ENCODE results near the gene CKB. TPM values are rescaled to one million over a fixed set of nuclear protein-coding genes. Genes with fewer than 3 reads are reported as not detected.
"Not testable (repeated sequence)": the region's sequence is repeated elsewhere in the genome, so short reads cannot be mapped to it uniquely, and the experiment has no call there.

Gene CKB
- total RNA-seq, 1 experiment from 2014 or later: 28.2 TPM

DNA sequence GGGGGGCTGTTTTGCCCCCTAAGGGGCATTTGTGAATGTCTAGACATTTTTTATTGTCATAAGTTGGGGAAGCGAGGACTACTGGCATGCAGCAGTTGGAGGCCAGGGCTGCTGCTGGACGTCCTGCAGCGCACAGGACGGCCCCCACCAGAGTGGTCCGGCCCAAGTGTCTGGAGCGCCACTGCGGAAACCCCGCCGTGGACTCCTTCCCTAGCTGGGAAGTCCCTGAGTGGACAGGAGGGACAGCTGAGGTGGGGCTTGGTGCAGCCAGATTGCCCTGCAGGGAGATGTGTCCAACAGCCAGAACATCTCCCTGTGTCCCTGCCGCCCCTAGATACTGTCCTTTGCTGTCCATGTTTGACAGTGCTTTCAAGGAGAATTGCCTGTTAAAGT, 5.5 kb downstream of the CKB start:
- Mint-ChIP-seq H3K27ac (ENCODE audit: unreplicated experiment) (peak overlapping the region; percentile 22), H3K27me3 (ENCODE audit: unreplicated experiment) (no peaks in the 10 kb centered on the region), H3K4me3 (ENCODE audit: low read depth, unreplicated experiment) (no peak overlapping the region), H3K9me3 (ENCODE audit: low read depth, unreplicated experiment) (no peaks in the 10 kb centered on the region), H3K36me3 (ENCODE audit: insufficient read depth, unreplicated experiment) (peaks cover 43% of the 10 kb centered on the region), H3K4me1 (ENCODE audit: low read depth, unreplicated experiment) (peaks cover 5% of the 10 kb centered on the region)
- BruUV-seq (replicated peaks): no TSS peak
- intact Hi-C loops (cut with micrococcal nuclease; ENCODE audit: unreplicated experiment): no loop called here
- no peak for DNase-seq
- CTCF ChIA-PET: interaction anchor here (2.5 kb wide), 1 partner anchor 30 kb away, joined by 23 read pairs; no protein-coding TSS in a partner anchor
- TF ChIP-seq, protein P1, sequence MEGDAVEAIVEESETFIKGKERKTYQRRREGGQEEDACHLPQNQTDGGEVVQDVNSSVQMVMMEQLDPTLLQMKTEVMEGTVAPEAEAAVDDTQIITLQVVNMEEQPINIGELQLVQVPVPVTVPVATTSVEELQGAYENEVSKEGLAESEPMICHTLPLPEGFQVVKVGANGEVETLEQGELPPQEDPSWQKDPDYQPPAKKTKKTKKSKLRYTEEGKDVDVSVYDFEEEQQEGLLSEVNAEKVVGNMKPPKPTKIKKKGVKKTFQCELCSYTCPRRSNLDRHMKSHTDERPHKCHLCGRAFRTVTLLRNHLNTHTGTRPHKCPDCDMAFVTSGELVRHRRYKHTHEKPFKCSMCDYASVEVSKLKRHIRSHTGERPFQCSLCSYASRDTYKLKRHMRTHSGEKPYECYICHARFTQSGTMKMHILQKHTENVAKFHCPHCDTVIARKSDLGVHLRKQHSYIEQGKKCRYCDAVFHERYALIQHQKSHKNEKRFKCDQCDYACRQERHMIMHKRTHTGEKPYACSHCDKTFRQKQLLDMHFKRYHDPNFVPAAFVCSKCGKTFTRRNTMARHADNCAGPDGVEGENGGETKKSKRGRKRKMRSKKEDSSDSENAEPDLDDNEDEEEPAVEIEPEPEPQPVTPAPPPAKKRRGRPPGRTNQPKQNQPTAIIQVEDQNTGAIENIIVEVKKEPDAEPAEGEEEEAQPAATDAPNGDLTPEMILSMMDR (IDR thresholded peaks at IDR 0.05; ENCODE audit: unreplicated experiment): no peak

DNA sequence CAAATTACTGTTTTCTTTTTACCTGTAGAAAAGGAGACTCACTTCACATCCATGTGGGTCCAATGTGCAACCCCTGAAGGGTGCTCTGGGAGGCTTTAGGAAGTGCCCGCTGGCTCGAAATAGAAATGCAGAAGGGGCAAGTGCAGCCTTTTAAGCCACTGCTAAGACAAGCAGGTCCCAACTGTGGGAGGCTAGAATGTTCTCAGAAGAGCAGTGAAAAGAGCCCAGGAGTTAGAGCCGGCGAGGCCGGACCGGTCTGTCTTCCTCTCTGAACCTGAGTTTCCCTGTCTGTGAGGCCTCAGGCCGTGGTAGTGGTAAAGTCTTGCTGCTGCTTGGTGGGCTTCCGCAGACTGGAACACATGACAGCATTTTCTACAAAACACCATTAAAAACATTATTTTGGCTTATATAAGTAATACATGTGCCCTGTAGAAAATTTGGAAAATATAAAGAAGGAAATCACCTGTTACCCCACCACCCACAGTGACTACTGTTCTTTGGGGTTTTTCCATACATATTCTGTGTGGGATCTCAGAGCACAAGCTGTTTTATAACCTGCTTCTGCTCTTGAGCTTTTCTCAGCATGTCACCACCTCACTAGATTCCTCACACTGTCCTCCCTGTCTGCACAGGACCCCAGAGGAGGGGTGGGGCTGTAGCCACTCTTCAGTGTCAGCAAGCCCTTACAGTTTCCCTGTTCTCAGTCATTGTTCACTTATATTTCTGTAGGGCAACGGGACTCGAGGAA, 6.0 kb downstream of the CKB start:
- intact Hi-C loops (cut with micrococcal nuclease; ENCODE audit: unreplicated experiment): no loop called here
- no TSS peak for BruUV-seq (replicated peaks)
- CTCF ChIA-PET: interaction anchor here (0.6 kb wide), 1 partner anchor 12 kb away, joined by 4 read pairs; the partner anchor contains the start of gene TRMT61A
- Mint-ChIP-seq H3K27me3 (ENCODE audit: unreplicated experiment) (no peaks in the 10 kb centered on the region), H3K9me3 (ENCODE audit: low read depth, unreplicated experiment) (no peaks in the 10 kb centered on the region), H3K36me3 (ENCODE audit: insufficient read depth, unreplicated experiment) (peaks cover 47% of the 10 kb centered on the region), H3K4me1 (ENCODE audit: low read depth, unreplicated experiment) (peaks cover 5% of the 10 kb centered on the region), H3K27ac (ENCODE audit: unreplicated experiment) (no peak overlapping the region), H3K4me3 (ENCODE audit: low read depth, unreplicated experiment) (no peak overlapping the region)
- TF ChIP-seq, protein P1 (IDR thresholded peaks at IDR 0.05; ENCODE audit: unreplicated experiment): no peak
- no peak for DNase-seq

DNA sequence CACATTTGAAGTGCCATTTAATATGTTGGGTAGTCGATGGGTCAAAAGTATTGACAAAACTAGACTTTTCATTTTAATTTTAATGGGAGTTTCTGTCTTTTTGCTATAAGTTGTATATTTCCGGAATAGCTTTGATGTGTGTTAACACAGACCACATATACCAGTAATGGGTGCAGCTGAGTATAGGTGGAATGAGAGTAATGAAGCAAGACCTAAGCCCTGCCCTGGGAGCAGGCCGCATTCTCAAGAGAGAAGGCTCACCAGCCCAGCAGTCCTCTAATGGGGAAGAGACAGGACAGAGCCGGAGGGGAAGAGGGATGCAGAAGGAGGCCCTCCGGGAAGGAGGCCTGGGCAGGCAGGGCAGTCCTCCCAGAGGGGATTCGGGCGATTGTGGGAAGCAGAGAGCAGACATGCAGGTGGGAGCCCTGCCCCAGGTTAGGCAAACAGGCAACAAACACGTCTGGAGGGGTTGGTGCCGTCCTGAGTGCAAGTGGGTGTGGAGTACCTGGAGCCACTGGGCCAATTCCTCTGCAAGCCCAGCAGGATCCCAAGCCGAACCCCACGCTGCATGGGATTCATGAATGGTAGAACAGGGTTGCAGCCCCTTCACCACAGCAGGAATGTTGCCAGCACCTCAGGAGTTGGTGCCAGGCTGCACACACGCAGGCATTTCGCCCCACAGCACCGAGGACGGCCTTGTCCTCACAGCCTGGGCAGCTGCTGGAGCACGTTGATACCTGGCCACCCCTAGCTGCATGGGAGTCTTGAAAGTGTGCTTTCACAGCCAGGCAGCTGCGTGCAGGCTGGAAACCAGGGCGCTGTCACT, 7.8 kb downstream of the CKB start:
- no peaks in the 10 kb centered on the region for H3K27me3 Mint-ChIP-seq (ENCODE audit: unreplicated experiment)
- peaks cover 63% of the 10 kb centered on the region for H3K36me3 Mint-ChIP-seq (ENCODE audit: insufficient read depth, unreplicated experiment)
- H3K4me1 Mint-ChIP-seq (ENCODE audit: low read depth, unreplicated experiment): peaks cover 5% of the 10 kb centered on the region
- peak overlapping the region; percentile 58 for H3K27ac Mint-ChIP-seq (ENCODE audit: unreplicated experiment)
- BruUV-seq (replicated peaks): no TSS peak
- TF ChIP-seq, protein P1 (IDR thresholded peaks at IDR 0.05; ENCODE audit: unreplicated experiment): no peak
- no peaks in the 10 kb centered on the region for H3K9me3 Mint-ChIP-seq (ENCODE audit: low read depth, unreplicated experiment)
- CTCF ChIA-PET: no interaction called here
- intact Hi-C loops (cut with micrococcal nuclease; ENCODE audit: unreplicated experiment): no loop called here
- H3K4me3 Mint-ChIP-seq (ENCODE audit: low read depth, unreplicated experiment): no peak overlapping the region
- DNase-seq: no peak

DNA sequence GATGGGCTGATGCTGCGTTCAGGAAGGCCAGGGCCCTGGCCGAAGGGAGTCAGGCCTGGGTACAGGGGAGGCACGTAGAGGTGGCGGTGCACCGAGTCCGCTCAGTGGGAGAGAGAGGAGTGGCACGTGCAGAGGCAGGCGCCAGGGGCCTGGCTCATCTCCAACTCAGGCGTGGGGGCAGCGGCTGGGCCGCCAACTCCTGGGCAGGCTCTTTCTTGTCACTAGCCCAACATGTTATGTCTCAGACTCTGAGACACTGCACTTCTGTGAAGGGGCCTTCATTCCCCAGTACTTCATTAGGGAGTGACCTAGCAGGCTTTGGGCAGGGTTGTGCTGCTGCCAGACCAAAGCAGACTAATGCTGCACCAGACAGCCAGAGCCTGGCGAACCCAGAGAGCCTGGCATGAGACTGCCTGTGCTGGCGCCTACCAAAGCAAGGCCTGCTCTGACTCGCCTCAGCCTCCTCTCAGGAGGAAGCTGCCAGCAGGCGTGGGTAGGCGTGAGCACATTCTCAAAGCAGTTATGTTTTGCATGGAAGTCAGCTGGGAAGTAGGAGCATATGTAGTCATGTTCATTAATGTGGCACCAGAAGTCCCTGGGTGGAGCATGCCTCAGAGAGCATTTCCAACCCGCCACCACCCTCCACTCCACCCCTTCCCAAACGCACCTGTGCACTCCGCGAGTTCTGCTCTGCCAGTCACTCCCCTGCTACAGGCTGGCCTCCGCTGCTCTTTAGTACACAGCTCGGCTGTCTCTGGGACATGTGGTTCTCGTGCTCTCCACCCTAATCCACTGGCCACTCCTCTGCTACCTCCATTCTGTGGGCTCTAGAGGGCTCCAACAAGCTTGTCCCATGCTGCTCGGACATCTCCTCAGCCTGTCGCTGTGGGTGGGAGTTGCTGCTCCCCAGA, 9.7 kb downstream of the CKB start:
- Mint-ChIP-seq H3K4me3 (ENCODE audit: low read depth, unreplicated experiment) (no peak overlapping the region), H3K27ac (ENCODE audit: unreplicated experiment) (no peak overlapping the region), H3K27me3 (ENCODE audit: unreplicated experiment) (no peaks in the 10 kb centered on the region), H3K4me1 (ENCODE audit: low read depth, unreplicated experiment) (no peaks in the 10 kb centered on the region), H3K36me3 (ENCODE audit: insufficient read depth, unreplicated experiment) (peaks cover 57% of the 10 kb centered on the region), H3K9me3 (ENCODE audit: low read depth, unreplicated experiment) (no peaks in the 10 kb centered on the region)
- no peak for DNase-seq
- intact Hi-C loops (cut with micrococcal nuclease; ENCODE audit: unreplicated experiment): no loop called here
- BruUV-seq (replicated peaks): no TSS peak
- TF ChIP-seq, protein P1 (IDR thresholded peaks at IDR 0.05; ENCODE audit: unreplicated experiment): no peak
- CTCF ChIA-PET: no interaction called here

DNA sequence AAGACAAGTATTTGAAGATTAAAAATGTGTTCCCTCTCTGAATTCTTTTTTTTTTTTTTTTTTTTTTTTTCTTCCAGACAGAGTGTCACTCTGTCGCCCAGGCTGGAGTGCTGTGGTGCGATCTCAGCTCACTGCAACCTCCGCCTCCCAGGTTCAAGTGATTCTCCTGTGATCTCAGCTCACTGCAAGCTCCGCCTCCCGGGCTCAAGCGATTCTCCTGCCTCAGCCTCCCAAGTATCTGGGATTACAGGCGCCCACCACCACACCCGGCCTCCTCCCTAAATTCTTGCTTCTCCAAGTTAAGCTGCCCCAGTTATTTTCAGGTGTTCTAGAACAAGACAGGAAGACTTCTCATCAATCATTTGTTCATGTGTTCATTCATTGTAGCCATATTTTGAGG, 10.4 kb downstream of the CKB start:
- CTCF ChIA-PET; H3K4me3 Mint-ChIP-seq (ENCODE audit: low read depth, unreplicated experiment); intact Hi-C loops (cut with micrococcal nuclease; ENCODE audit: unreplicated experiment); DNase-seq; BruUV-seq (replicated peaks); H3K9me3 Mint-ChIP-seq (ENCODE audit: low read depth, unreplicated experiment); H3K27ac Mint-ChIP-seq (ENCODE audit: unreplicated experiment); H3K4me1 Mint-ChIP-seq (ENCODE audit: low read depth, unreplicated experiment); H3K27me3 Mint-ChIP-seq (ENCODE audit: unreplicated experiment): not testable (repeated sequence)
- H3K36me3 Mint-ChIP-seq (ENCODE audit: insufficient read depth, unreplicated experiment): peaks cover 60% of the 10 kb centered on the region
